Loucy (cell line): ENCODE results near the gene PSMG3.
A peak's percentile ranks its signal among the peaks of the same experiment; 100 is the strongest.

Source experiments
- H2AFZ ChIP-seq: fragments of 200-600 bp; sonication (generic); 2 replicates; pipeline ENCODE4 v1.6.0; 2016; ENCODE audit warnings: antibody characterized with exemption, mild to moderate bottlenecking, low read length, moderate library complexity
- H3F3A ChIP-seq: fragments of 200-600 bp; 2 replicates; pipeline ENCODE4 v1.6.0; 2016; ENCODE audit warnings: antibody characterized with exemption, low read depth, mild to moderate bottlenecking
- H3K27me3 ChIP-seq: fragments of 200-600 bp; sonication (generic); 2 replicates; pipeline ENCODE4 v1.6.1; 2014; ENCODE audit warnings: low read length, mild to moderate bottlenecking; ENCODE audit not compliant: insufficient read depth, poor library complexity, severe bottlenecking
- H3K36me3 ChIP-seq: fragments of 200-600 bp; sonication (generic); 2 replicates; pipeline ENCODE4 v1.6.1; 2016; ENCODE audit warnings: low read length; ENCODE audit not compliant: insufficient read depth
- H3K4me1 ChIP-seq: fragments of 200-600 bp; sonication (generic); 2 replicates; pipeline ENCODE4 v1.5.1; 2014; ENCODE audit warnings: low read length, mild to moderate bottlenecking; ENCODE audit not compliant: insufficient read depth, poor library complexity, severe bottlenecking
- H3K4me2 ChIP-seq: fragments of 200-600 bp; sonication (generic); 2 replicates; pipeline ENCODE4 v1.6.0; 2014; ENCODE audit warnings: antibody characterized with exemption, low read length, low read depth, mild to moderate bottlenecking; ENCODE audit not compliant: poor library complexity, severe bottlenecking
- H3K4me3 ChIP-seq: fragments of 200-600 bp; sonication (generic); 2 replicates; pipeline ENCODE4 v1.5.1; 2014; ENCODE audit warnings: low read length, mild to moderate bottlenecking, mixed read lengths; ENCODE audit not compliant: poor library complexity, severe bottlenecking
- H3K79me2 ChIP-seq: fragments of 200-600 bp; sonication (generic); 2 replicates; pipeline ENCODE4 v1.6.1; 2014; ENCODE audit warnings: low read length; ENCODE audit not compliant: insufficient read depth
- H3K9ac ChIP-seq: fragments of 200-600 bp; sonication (generic); 2 replicates; pipeline ENCODE4 v1.6.0; 2014; ENCODE audit warnings: mild to moderate bottlenecking, low read depth, low read length, moderate library complexity; ENCODE audit not compliant: poor library complexity, severe bottlenecking
- H3K9me2 ChIP-seq: fragments of 200-600 bp; sonication (generic); replicated peaks from 2 replicates; pipeline ENCODE4 v1.6.1; 2016; ENCODE audit warnings: low read depth, low read length, mixed read lengths
- H3K9me3 ChIP-seq: fragments of 200-600 bp; sonication (generic); 2 replicates; pipeline ENCODE4 v1.6.1; 2014; ENCODE audit warnings: mild to moderate bottlenecking, antibody characterized with exemption, low read length, low read depth; ENCODE audit not compliant: insufficient read depth
- H4K20me1 ChIP-seq: fragments of 200-600 bp; sonication (generic); 2 replicates; pipeline ENCODE4 v1.6.0; 2014; ENCODE audit warnings: antibody characterized with exemption, low read length, mild to moderate bottlenecking; ENCODE audit not compliant: insufficient read depth, poor library complexity, severe bottlenecking
- EZH2phosphoT487 ChIP-seq: fragments of 200-600 bp; IDR thresholded peaks from 2 replicates; pipeline ENCODE4 v1.6.1; 2018; ENCODE audit warnings: antibody characterized with exemption, mild to moderate bottlenecking, moderate library complexity, borderline replicate concordance
- TF ChIP-seq, protein P1 (sequence below): fragments of 200-600 bp; sonication (generic); conservative IDR thresholded peaks from 2 replicates; pipeline ENCODE4 v1.5.1; 2014; ENCODE audit warnings: mild to moderate bottlenecking, antibody characterized with exemption, low read length

Gene PSMG3

GRCh38 chr7:1532456-1533254 lies 37.2 kb downstream of the PSMG3 start:
- H3K36me3 ChIP-seq = peaks cover 13% of the 10 kb centered on the region; the same call in 1 of the 2 replicates
- no peaks in the 10 kb centered on the region for H3K27me3 ChIP-seq
- no peak overlapping the region for H2AFZ ChIP-seq
- H3F3A ChIP-seq = no peaks in the 10 kb centered on the region
- peaks cover 66% of the 10 kb centered on the region for H4K20me1 ChIP-seq
- H3K9me3 ChIP-seq = no peaks in the 10 kb centered on the region
- peak overlapping the region; percentile 88 for H3K4me3 ChIP-seq
- H3K9me2 ChIP-seq = no peaks in the 10 kb centered on the region
- peak overlapping the region; percentile 90 for H3K4me2 ChIP-seq
- peak overlapping the region; percentile 70 for H3K9ac ChIP-seq
- peaks cover 75% of the 10 kb centered on the region for H3K79me2 ChIP-seq
- TF ChIP-seq, protein P1, sequence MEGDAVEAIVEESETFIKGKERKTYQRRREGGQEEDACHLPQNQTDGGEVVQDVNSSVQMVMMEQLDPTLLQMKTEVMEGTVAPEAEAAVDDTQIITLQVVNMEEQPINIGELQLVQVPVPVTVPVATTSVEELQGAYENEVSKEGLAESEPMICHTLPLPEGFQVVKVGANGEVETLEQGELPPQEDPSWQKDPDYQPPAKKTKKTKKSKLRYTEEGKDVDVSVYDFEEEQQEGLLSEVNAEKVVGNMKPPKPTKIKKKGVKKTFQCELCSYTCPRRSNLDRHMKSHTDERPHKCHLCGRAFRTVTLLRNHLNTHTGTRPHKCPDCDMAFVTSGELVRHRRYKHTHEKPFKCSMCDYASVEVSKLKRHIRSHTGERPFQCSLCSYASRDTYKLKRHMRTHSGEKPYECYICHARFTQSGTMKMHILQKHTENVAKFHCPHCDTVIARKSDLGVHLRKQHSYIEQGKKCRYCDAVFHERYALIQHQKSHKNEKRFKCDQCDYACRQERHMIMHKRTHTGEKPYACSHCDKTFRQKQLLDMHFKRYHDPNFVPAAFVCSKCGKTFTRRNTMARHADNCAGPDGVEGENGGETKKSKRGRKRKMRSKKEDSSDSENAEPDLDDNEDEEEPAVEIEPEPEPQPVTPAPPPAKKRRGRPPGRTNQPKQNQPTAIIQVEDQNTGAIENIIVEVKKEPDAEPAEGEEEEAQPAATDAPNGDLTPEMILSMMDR = no peak
- TF ChIP-seq EZH2phosphoT487 = no peak
- peaks cover 36% of the 10 kb centered on the region for H3K4me1 ChIP-seq

GRCh38 chr7:1531979-1532455 lies 37.8 kb downstream of the PSMG3 start:
- no peaks in the 10 kb centered on the region for H3K9me2 ChIP-seq
- no peaks in the 10 kb centered on the region for H3K27me3 ChIP-seq
- no peaks in the 10 kb centered on the region for H3F3A ChIP-seq
- peak overlapping the region; percentile 88 for H3K4me3 ChIP-seq
- H3K36me3 ChIP-seq = peaks cover 13% of the 10 kb centered on the region; the same call in 1 of the 2 replicates
- H3K9ac ChIP-seq = peak overlapping the region; percentile 70
- peaks cover 59% of the 10 kb centered on the region for H4K20me1 ChIP-seq
- H3K9me3 ChIP-seq = no peaks in the 10 kb centered on the region
- peaks cover 69% of the 10 kb centered on the region for H3K79me2 ChIP-seq
- TF ChIP-seq, protein P1 = no peak
- no peak for TF ChIP-seq EZH2phosphoT487
- no peak overlapping the region for H2AFZ ChIP-seq
- peaks cover 40% of the 10 kb centered on the region for H3K4me1 ChIP-seq
- H3K4me2 ChIP-seq = peak overlapping the region; percentile 90

- Histone ChIP-seq H2AFZ (no peak overlapping the region), H3K27me3 (no peaks in the 10 kb centered on the region), H3K9me3 (no peaks in the 10 kb centered on the region), H3K9ac (peak overlapping the region; percentile 70), H3F3A (no peaks in the 10 kb centered on the region), H3K9me2 (no peaks in the 10 kb centered on the region), H3K4me1 (peaks cover 46% of the 10 kb centered on the region), H3K79me2 (peaks cover 63% of the 10 kb centered on the region), H4K20me1 (peaks cover 53% of the 10 kb centered on the region), H3K4me3 (peak overlapping the region; percentile 88), H3K36me3 (peaks cover 10% of the 10 kb centered on the region; the same call in 1 of the 2 replicates), H3K4me2 (peak overlapping the region; percentile 90)
- TF ChIP-seq, protein P1 = no peak
- no peak for TF ChIP-seq EZH2phosphoT487
Measured at GRCh38 chr7:1531263-1531978, 38.4 kb downstream of the PSMG3 start.
